HepG2 (cell line): Measurements from ENCODE around the gene CD93. TPM values are rescaled to one million over a fixed set of nuclear protein-coding genes. Genes with fewer than 3 reads are reported as not detected.

ENCODE experiments used
- ATAC-seq: fragments of 200-7000 bp; cut with Tn5 transposase; 3 replicates; pipeline ENCODE4 v1.9.1; 2020; ENCODE audit warnings: mild to moderate bottlenecking, moderate library complexity
- BruUV-seq: library from RNA; stranded (reverse); fragments of 400-500 nt; replicated peaks from 2 replicates; lab custom pipeline; 2021; lab: Mats Ljungman, UMichigan
- CTCF ChIA-PET: fragments of 300-600 bp; formaldehyde crosslinking; extraction: SDS; loops from one replicate; lab custom pipeline; 2021; ENCODE audit warnings: low total read pairs, inconsistent platforms, low intra/inter-chr PET ratio; lab: Yijun Ruan, JAX
- POLR2A ChIA-PET: fragments of 350-600 bp; sonication (Branson Sonifier 250); formaldehyde crosslinking; loops from one replicate; lab custom pipeline; 2020; ENCODE audit warnings: antibody characterized with exemption, inconsistent platforms; lab: Yijun Ruan, JAX
- DNase-seq: peaks from one replicate; pipeline ENCODE4 v3.0.0-alpha.2; 2015; ENCODE audit warnings: low spot score
- FAIRE-seq: peaks from 3 replicates; lab custom pipeline; 2011; peaks lifted over from hg19 to GRCh38; lab: Jason Lieb, UNC
- H2AFZ ChIP-seq: one replicate; pipeline ENCODE4 v1.6.1; 2011; ENCODE audit warnings: low read length, inconsistent platforms
- H3K27ac ChIP-seq: fragments of 300-600 bp; 3 replicates; pipeline ENCODE4 v1.8.0; 2011; ENCODE audit warnings: mixed run types, mild to moderate bottlenecking, mixed read lengths, low read length, inconsistent platforms; ENCODE audit not compliant: insufficient read depth; ENCODE audit errors: extremely low read length
- H3K27me3 ChIP-seq, 2 experiments: fragments of 200-600 bp in 1 of 2; 2 replicates in 1 of 2; 3 replicates in 1 of 2; pipeline versions ENCODE4 v1.6.0 to v1.8.0; 2011; ENCODE audit warnings: low read length in 2 of 2, mild to moderate bottlenecking in 2 of 2, moderate library complexity in 2 of 2, inconsistent platforms in 1 of 2; ENCODE audit not compliant: insufficient read depth in 2 of 2, control insufficient read depth in 1 of 2
- H3K36me3 ChIP-seq, 2 experiments: fragments of 200-600 bp in 1 of 2; replicated peaks in 1 of 2; 2 replicates in 1 of 2; 3 replicates in 1 of 2; pipeline versions ENCODE4 v1.5.1 to v1.8.0; 2011; ENCODE audit warnings: low read length in 2 of 2, inconsistent platforms in 1 of 2; ENCODE audit not compliant: insufficient read depth in 2 of 2, control insufficient read depth in 1 of 2
- H3K4me1 ChIP-seq: 2 replicates; pipeline ENCODE4 v1.5.1; 2012; ENCODE audit warnings: low read length, inconsistent platforms; ENCODE audit not compliant: insufficient read depth
- H3K4me2 ChIP-seq: 2 replicates; pipeline ENCODE4 v1.6.0; 2011; ENCODE audit warnings: low read depth, low read length, inconsistent platforms
- H3K4me3 ChIP-seq, 3 experiments: fragments of 200-600 bp in 1 of 3; sonication (generic), shearing (Covaris generic) in 1 of 3; replicated peaks in 1 of 3; 2 replicates each; pipeline ENCODE4 v1.5.1; 2011 to 2016; ENCODE audit warnings: low read length in 3 of 3, inconsistent platforms in 2 of 3, low read depth in 2 of 3, mild to moderate bottlenecking in 2 of 3, control low read depth in 1 of 3, mixed read lengths in 1 of 3; ENCODE audit not compliant: insufficient read depth in 1 of 3
- H3K79me2 ChIP-seq: one replicate; pipeline ENCODE4 v1.6.1; 2011; ENCODE audit warnings: low read length, inconsistent platforms; ENCODE audit not compliant: insufficient read depth
- H3K9ac ChIP-seq: 2 replicates; pipeline ENCODE4 v1.6.0; 2011; ENCODE audit warnings: mild to moderate bottlenecking, low read depth, low read length, inconsistent platforms; ENCODE audit not compliant: insufficient read depth
- H3K9me3 ChIP-seq: 2 replicates; pipeline ENCODE4 v1.5.1; 2012; ENCODE audit warnings: mild to moderate bottlenecking, low read length
- H4K20me1 ChIP-seq: 2 replicates; pipeline ENCODE4 v1.6.0; 2011; ENCODE audit warnings: inconsistent platforms, mild to moderate bottlenecking, low read length, moderate library complexity; ENCODE audit not compliant: insufficient read depth
- KMT2B ChIP-seq: IDR thresholded peaks from 2 replicates; pipeline ENCODE4 v1.6.1; 2016; ENCODE audit warnings: missing genetic modification reagents, missing compliant biosample characterization
- MAFF ChIP-seq: IDR thresholded peaks from 2 replicates; pipeline ENCODE4 v1.6.1; 2011; ENCODE audit warnings: low read depth, low read length, improper control_type of control experiment
- MAFK ChIP-seq, 2 experiments: IDR thresholded peaks in 1 of 2; conservative IDR thresholded peaks in 1 of 2; 2 replicates each; pipeline ENCODE4 v1.6.1; 2011; ENCODE audit warnings: improper control_type of control experiment in 2 of 2, low read length in 2 of 2
- RNF2 ChIP-seq: fragments of 450-650 bp; conservative IDR thresholded peaks from 2 replicates; pipeline ENCODE4 v1.6.1; 2016; ENCODE audit warnings: low read depth
- ZNF136 ChIP-seq: sonication (generic); formaldehyde crosslinking; IDR thresholded peaks from 2 replicates; pipeline ENCODE4 v1.8.1; 2022; ENCODE audit warnings: low read depth, mild to moderate bottlenecking, moderate library complexity, missing genetic modification reagents
- ZNF343 ChIP-seq: sonication (generic); formaldehyde crosslinking; IDR thresholded peaks from 2 replicates; pipeline ENCODE4 v1.4.0; 2020; ENCODE audit warnings: mild to moderate bottlenecking, missing genetic modification reagents
- WGBS: methylation state at CpG from one replicate; pipeline ENCODE4 v1.1.6; 2017; ENCODE audit warnings: low lambda C conversion rate; 5-methylcytosine and 5-hydroxymethylcytosine counted together
- in situ Hi-C: cut with HindIII; loops from 2 replicates; pipeline ENCODE4 v1.10.0; 2017; ENCODE audit warnings: low pct_unique_long_range_greater_than_20kb; ENCODE audit not compliant: extremely low pct_ligation_motif_present
- intact Hi-C: fragments of 100-400 bp; cut with micrococcal nuclease; formaldehyde crosslinking; loops from one replicate; pipeline ENCODE4 v1.10.0; 2022; ENCODE audit not compliant: unreplicated experiment
- polyA plus RNA-seq, 8 experiments: library from polyadenylated mRNA; depleted of rRNA in 3 of 8; stranded (reverse) in 7 of 8; unstranded in 1 of 8; fragments of >200 nt; fragmentation: Illumina TruSeq in 4 of 8; extraction: Trizol in 4 of 8; gene quantifications; 2 replicates each; pipeline versions ENCODE4 v1.2.1 to v1.2.3, GENCODE V29; 2011 to 2016; ENCODE audit warnings: low read depth in 4 of 8, missing spikeins in 1 of 8, mixed read lengths in 1 of 8; ENCODE audit not compliant: insufficient read depth in 1 of 8
- total RNA-seq, 5 experiments: library from RNA; depleted of rRNA; stranded (reverse); fragments of >200 nt; fragmentation: Illumina TruSeq; extraction: Trizol; gene quantifications; 2 replicates each; pipeline ENCODE4 v1.2.3, GENCODE V29; 2016; ENCODE audit warnings: low read depth in 1 of 5
- TF ChIP-seq, protein P1 (sequence below): sonication (generic); formaldehyde crosslinking; IDR thresholded peaks from 2 replicates; pipeline ENCODE4 v1.4.0; 2020; ENCODE audit warnings: missing genetic modification reagents

CD93 gene
- total and polyA plus RNA-seq, 2 of the 13 experiments (the other 11 are each of a cell fraction or from before 2014, with no cell fraction given): not detected

DNA sequence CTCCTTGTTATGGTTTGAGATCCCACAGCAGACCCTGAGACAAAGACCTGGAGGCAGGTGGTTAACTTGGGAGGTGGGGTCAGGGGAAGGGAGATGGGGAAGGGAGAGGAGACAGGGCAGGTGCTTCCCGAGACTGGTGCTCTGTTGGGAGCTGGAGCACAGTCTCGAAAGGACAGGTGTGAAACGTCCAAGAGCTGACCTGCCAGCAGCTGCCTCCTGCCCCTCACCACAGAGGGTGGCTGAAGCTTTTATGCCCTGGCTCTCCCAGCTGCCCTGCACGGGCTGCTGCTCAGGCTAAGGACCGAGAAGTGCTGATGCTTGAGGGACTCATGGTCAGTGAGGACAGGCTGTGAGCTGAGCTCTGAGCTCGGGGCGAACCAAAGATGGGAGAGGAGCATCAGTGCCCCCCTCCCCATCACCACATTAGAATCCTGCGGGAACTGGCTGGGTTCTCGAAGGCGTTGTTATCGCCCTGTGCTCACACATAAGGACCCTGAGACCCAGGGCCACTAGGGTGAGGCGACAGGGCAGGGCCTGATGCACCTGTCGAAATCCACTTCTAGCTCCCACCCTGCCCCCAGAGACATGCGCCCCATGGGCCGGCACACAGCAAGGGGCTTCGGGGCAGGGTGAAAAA is 25.3 kb upstream of the CD93 start:
- in situ Hi-C loops (no loop called here), intact Hi-C loops (no loop called here)
- FAIRE-seq (no peak), ATAC-seq (no peak), DNase-seq (no peak)
- Histone ChIP-seq H3K27ac (no peak overlapping the region), H3K79me2 (no peaks in the 10 kb centered on the region), H3K9me3 (no peaks in the 10 kb centered on the region), H3K4me3 (no peak overlapping the region), H3K36me3 (no peaks in the 10 kb centered on the region), H3K4me1 (no peaks in the 10 kb centered on the region), H3K27me3 (peaks cover 0 to 8% of the 10 kb centered on the region in 2 experiments; a peak in 2 of 5 replicates), H2AFZ (no peak overlapping the region), H3K9ac (no peak overlapping the region), H3K4me2 (no peak overlapping the region), H4K20me1 (no peaks in the 10 kb centered on the region)
- BruUV-seq: no TSS peak
- WGBS: 41% methylated on average over 14 of the region's 16 CpGs
- POLR2A ChIA-PET: no interaction called here
- CTCF ChIA-PET: no interaction called here
- no peak for TF ChIP-seq ZNF343 (CRISPR knock-in tag)
- TF ChIP-seq RNF2: no peak
- TF ChIP-seq KMT2B (CRISPR knock-in tag): no peak

DNA sequence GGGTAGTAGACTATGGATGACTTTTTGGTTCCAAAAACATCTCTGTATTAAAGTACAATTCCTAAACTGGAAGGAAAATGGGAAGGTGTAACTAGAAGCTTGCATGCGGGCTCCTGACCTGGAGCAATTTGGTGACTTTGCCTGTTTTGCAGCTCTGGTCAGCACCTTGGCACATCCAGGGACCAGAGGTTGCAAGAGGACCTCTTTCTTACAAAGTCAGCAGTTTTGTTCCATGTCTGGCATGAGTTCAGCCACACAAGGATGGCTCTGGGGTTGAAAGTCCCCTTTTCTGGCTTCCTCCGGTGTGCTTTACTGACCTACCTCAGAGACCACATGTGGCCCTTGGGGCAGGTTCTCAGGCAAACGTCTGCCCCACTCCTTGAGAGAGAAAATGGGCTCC is 22.7 kb upstream of the CD93 start:
- Histone ChIP-seq H3K4me1 (no peaks in the 10 kb centered on the region), H3K27ac (no peak overlapping the region), H3K9me3 (no peaks in the 10 kb centered on the region), H3K27me3 (peaks cover 0 to 22% of the 10 kb centered on the region in 2 experiments; a peak in 3 of 5 replicates), H4K20me1 (no peaks in the 10 kb centered on the region), H3K36me3 (no peaks in the 10 kb centered on the region), H3K9ac (no peak overlapping the region), H3K4me2 (no peak overlapping the region)
- no peak for ATAC-seq
- CTCF ChIA-PET: no interaction called here
- no TSS peak for BruUV-seq
- POLR2A ChIA-PET: no interaction called here
- in situ Hi-C loops: no loop called here
- TF ChIP-seq MAFF (peak; percentile 88), MAFK (conservative IDR thresholded peaks at IDR 0.05 in 1 of 2, IDR thresholded peaks at IDR 0.05 in 1 of 2; ENCODE audit: low read length in 2 of 2) (peak; percentile 89 to 91), ZNF136 (no peak)
- TF ChIP-seq, protein P1, sequence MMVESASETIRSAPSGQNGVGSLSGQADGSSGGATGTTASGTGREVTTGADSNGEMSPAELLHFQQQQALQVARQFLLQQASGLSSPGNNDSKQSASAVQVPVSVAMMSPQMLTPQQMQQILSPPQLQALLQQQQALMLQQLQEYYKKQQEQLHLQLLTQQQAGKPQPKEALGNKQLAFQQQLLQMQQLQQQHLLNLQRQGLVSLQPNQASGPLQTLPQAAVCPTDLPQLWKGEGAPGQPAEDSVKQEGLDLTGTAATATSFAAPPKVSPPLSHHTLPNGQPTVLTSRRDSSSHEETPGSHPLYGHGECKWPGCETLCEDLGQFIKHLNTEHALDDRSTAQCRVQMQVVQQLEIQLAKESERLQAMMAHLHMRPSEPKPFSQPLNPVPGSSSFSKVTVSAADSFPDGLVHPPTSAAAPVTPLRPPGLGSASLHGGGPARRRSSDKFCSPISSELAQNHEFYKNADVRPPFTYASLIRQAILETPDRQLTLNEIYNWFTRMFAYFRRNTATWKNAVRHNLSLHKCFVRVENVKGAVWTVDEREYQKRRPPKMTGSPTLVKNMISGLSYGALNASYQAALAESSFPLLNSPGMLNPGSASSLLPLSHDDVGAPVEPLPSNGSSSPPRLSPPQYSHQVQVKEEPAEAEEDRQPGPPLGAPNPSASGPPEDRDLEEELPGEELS: no peak
- TF ChIP-seq, all 625 proteins: peak for 2
- Histone ChIP-seq H2AFZ (no peak overlapping the region), H3K79me2 (no peaks in the 10 kb centered on the region), H3K4me3 (no peak overlapping the region)
- FAIRE-seq (no peak), DNase-seq (no peak)
- WGBS: 48% methylated on average over 3 of the region's 3 CpGs
- intact Hi-C loops: no loop called here
